Fibroblast of skin of left biceps (primary cell): Measurements from ENCODE around the gene BCL2L1.

Source experiments
- DNase-seq, 2 experiments: peaks; one replicate each; pipeline ENCODE4 v3.0.0-alpha.2; 2013; ENCODE audit warnings: low read depth in 2 of 2

BCL2L1 gene

DNA sequence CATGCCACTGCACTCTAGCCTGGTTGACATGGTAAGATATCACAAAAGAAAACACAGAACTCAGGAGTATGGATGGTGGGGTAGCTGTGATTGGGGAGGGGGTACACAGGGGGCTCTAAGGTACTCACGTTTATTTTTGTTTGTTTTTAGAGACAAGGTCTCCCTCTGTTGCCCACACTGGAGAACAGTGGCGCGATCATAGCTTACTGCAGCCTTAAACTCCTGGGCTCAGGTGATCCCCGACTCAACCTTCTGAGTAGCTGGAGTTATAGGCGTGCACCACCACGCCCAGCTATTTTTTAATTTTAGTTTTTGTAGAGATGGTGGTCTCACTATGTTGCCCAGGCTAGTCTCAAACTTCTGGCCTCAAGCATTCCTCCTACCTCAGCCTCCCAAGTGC lies 29.3 kb downstream of the BCL2L1 start:
- no peak for DNase-seq

DNA sequence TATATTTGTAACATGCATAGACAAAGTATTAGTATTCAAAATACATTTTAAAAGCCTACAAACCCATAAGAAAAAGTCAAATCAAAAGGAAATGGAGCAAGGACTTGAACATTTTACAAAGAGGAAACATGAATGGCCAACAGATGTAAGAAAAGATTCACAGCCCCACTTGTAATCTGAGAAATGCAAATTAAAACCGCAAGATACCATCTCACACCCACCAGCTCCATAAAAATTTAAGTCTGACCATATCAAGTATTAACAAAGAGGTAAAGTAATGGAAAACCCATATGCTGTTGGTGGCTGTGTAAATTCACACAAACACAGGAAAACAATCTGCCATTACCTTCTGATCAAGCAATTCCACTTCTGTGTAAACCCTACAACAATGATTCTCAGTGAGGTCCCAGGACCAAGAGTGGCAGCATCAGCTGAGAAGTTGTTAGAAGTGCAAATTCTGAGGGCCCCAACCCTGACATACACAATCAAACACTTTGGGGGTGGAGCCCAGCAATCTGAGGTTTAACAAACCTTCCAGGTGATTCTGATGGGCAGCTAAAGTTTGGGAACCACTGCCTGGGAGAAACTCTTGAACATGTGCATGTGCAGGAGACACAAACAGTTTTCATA lies 30.9 kb downstream of the BCL2L1 start:
- DNase-seq, result peak; percentile 45 to 48

DNA sequence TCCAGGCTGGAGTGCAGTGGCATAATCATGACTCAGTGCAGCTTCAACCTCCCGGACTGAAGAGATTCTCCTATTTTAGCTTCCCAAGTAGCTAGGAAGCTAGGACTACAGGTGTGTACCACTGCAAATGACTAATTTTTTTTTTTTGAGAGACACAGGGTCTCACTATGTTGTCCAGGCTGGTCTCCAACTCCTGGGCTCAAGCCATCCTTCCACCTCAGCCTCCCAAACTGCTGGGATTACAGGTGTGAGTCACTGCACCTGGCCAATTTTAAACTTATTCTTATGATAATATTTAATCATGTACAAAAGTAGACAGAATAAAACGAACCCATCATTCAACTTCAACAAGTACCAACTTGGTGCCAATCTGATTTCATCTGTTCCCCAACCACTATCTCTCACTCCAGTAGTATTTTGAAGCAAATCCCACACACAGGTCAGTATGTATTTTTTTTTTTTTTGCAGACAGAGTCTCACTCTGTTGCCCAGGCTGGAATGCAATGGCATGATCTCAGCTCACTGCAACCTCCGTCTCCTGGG lies 32.5 kb downstream of the BCL2L1 start:
- DNase-seq, result no peak

DNA sequence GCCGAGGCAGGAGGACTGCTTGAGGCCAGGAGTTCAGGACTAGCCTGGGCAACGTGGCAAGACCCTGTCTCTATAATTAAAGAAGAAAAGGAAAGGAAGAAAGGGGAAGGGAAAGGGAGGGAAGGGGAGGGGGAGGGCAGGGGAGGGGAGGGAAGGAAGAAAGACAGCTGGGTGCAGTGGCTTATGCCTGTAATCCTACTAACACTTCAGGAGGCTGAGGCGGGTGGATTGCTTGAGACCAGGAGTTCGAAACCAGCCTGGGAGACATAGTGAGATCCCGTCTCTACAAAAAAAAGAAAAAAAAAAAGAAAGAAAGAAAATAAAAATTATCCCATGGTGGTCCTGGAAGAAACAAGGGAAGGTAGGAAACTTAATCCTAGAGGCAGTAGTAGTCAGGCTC lies 33.5 kb downstream of the BCL2L1 start:
- no peak for DNase-seq

DNA sequence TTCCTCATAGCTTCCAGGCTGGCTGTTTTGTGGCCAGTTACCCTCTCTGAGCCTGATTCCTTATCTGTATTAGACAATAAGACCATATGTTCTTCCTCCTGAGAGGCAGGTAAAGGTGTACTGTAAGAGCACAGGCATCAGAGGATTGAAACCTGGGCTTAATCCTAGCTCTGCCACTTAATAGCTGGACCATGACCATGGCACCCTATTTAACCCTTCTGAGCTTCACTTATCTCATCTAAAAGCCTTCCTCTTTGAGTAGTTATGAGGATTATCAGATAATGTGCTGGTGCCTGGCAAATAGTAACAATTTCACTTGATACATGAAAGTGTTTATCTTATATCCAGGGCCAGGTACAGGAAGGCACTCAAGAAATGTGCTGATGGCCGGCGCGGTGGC lies 34.9 kb downstream of the BCL2L1 start:
- DNase-seq, result no peak

DNA sequence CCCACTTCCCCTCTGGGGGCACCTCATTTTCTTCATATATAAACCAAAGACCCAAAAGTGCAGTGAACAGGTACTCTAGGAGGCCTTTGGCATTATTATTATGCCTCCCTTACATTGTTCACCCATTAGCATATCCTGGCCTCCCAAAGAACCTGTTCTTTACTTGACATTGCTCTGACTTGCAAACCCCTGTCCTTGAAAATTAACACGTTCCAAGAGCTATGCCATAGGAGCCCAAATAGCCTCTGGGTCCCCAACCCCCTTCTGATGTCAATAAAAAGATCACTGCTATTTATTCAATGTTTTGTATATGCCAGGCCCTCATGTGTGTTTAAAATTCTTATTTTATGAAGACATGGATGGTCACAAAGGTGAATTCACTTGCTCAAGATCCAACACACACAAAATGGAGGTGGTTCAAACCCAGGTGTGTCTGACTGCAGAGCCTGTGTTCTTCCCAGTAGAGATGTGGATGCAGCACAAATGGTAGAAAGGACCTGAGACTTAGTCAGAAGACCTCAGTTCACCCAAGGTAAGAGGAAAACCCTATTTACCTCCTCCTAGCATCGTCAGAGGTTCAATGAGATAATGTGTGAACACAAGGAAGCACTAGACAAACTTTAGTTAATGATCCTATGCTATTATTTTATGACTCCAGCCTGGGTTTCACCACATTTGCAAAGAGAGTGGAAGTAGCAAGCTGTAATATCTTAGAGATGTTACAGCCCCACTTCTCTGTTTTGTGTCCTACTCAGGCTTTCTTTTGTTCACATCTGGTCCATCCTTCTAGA lies 36.6 kb downstream of the BCL2L1 start:
- DNase-seq, result no peak

DNA sequence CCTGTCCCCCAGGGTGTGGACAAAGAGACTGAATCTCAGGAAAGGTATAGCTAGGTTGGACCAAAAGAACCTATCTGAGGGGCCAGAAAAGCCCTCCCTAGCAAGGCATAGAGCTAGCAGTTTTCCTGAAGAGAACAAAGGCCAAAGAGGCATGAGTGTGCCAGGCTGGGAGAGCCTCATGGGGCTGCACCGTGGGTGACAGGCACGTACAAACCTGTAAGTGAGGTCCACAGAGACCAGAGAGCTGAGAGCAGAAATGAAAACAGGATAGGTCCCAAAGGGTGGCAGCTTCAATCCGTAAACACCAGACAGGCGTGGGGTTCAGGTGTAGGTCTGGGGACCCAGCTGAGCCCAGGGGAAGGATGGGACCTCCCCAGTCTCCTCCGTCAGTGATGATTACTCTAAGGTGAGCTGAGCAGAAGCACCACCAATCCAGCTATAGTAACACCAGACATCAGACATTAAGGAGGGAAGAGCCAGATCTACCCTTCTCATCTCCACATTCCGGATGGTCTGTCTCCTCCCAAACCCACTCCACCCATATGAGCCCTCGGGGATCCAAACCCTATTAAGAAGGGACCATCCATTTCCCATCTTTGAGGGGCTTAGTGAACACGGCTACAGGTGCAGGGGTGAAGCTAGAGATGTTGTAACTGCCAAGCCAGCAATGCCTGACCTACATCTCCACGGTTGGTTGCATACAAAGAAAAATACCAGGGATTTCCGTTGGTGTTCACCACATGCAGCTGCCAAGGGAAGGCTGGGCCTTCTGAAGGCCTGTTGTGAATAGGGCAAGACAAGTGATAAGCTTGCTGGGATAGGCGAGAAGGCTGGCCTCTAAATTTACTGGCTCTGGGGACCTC lies 38.3 kb downstream of the BCL2L1 start:
- DNase-seq, result no peak

DNA sequence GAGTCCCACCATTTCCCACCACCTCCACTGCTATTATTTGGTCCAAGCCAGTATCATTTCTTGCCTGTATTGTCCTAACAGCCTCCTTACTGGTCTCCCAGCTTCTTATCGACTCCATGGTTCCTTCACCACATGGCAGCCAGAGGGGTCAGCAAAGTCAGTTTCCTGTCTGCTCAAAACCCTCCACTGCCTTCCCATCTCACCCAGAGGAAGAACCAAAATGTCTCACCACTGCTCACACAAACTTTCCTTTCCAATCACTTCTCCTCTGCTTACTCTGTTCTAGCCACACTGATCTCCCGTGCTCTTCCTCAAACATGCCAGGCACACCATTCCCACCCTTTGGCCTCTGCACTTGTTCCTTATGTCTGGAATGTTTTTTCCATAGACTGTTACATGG lies 39.7 kb downstream of the BCL2L1 start:
- DNase-seq, result no peak

DNA sequence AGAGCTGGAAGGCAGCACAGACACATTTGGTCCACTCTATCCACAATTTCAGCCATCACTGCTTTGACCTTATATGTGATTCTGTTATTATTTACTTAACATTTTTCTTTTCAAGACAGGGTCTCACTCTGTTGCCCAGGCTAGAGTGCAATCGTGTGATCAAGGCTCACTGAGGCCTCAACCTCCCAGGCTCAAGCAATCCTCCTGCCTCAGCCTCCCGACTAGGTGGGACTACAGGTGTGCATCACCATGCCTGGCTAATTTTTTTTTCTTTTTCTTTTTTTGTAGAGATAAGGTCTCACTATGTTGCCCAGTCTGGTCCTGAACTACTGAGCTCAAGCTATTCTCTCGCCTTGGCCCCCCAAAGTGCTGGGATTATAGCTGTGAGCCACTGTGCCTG lies 40.3 kb downstream of the BCL2L1 start:
- DNase-seq, result no peak

DNA sequence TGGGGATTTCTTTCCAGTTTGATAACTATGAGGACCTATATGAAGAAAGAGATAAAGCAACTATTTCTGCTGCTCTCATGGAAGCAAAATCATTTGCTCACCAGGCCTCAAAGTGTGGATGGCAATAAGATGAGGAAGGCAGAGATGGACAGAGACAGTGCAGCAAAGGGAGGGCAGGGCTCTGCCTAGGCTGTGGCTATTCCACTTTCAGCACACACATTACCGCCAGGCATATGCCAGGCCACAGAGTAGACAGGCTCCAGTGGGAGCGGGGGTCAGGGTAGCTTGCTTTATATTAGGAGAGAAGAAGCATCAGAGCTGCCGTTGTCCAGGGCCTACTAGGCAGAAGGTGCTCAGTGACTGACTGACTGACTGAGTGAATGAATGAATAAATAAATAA lies 40.9 kb downstream of the BCL2L1 start:
- no peak for DNase-seq

DNA sequence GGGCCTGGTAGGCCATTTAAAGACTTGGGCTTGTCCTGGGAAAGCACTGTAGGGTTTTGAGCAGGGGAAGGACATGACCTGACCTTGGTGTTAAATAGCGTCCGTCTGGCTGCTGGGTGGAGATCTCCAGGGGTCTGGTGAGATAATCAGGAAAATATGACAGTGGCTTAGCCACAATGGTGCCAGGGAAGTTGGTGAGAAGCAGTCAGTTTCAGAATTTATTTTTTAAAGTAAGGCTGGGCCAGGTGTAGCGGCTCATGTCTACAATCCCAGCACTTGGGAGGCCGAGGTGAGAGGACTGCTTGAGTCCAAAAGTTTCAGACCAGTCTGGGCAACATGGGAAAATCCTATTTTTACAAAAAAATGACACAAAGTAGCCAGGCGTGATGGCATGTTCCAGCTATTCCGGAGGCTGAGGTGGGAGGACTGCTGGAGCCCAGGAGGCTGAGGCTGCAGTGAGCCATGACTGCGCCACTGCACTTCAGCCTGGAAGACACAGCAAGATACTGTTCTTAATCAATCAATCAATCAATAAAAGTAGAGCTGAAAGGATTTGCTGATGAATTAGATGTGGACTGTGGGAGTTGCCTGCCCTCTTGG lies 41.4 kb downstream of the BCL2L1 start:
- no peak for DNase-seq

DNA sequence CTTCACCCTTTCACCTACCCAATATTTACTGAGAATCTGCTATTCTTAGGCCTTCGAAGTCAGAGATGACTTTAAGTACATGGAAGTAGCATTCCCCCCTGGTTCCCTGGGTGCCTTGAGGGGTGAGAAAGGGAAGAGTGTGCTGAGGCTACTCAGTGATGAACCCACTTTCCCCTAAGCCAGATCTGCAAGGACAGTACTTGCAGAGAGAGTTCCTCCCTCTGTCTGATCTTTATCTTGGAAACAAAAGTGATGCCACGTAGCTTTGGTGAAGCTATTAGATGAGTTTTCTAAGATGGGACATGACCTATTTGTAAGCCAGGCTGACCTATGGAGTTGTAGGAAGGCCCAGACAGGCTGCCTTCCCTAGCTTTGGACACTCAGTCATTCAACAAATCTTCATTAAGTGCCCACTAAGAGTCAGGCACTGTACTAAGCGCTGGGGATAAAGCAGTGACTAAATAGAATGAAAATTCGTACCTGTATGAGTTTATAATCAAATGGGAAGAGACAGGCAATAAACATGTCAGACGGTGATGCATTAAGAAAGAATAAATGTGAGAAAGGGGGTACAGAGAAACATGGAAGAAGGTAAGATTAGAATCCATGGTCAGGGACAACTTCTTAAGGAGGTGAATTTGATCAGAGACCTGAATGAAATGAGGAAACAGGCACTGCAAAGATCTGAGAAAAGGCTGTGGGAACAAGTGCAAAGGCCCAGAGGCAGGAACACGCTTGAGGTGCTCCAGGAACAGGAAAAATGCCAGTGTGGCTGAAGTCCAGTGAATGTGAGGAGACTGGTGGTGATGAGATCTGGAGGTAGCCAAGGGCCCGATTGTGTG lies 42.2 kb downstream of the BCL2L1 start:
- no peak for DNase-seq

DNA sequence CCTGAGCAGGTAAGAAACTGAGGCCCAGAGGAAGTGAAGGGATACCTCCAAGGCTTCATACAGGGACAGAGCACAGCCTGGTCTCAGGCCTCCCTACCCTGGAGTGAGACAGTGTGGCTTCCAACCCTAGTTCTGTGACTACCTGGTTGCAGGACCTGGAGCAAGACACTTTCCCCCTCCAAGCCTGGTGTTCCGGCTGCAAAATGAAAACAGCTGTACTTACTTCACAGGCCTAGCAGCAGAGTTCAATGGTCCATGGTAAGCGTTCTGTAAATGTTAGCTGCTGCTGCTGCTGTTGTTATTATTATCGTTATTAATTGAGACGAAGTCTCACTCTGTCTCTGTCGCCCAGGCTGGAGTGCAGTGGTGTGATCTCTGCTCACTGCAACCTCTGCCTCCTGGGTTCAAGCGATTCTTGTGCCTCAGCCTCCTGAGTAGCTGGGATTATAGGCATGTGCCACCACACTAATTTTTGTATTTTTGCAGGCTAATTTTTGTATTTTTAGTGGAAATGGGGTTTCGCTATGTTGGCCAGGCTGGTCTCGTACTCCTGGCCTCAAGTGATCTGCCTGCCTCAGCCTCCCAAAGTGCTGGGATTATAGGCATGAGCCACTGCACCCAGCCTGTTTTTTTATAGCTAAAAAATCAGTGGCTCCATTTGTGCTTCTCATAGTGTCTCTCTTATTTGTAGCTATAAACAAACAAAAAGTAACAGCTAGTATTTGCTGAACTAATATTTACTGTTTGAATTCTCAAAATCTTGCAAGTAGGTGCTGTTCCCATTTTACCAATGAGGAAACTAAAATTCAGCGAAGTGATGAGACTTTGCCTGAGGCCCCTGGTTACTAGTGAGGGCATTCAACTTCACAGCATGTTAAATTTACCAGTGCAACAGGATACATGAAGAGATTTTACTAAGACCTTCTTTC lies 43.0 kb downstream of the BCL2L1 start:
- no peak for DNase-seq

DNA sequence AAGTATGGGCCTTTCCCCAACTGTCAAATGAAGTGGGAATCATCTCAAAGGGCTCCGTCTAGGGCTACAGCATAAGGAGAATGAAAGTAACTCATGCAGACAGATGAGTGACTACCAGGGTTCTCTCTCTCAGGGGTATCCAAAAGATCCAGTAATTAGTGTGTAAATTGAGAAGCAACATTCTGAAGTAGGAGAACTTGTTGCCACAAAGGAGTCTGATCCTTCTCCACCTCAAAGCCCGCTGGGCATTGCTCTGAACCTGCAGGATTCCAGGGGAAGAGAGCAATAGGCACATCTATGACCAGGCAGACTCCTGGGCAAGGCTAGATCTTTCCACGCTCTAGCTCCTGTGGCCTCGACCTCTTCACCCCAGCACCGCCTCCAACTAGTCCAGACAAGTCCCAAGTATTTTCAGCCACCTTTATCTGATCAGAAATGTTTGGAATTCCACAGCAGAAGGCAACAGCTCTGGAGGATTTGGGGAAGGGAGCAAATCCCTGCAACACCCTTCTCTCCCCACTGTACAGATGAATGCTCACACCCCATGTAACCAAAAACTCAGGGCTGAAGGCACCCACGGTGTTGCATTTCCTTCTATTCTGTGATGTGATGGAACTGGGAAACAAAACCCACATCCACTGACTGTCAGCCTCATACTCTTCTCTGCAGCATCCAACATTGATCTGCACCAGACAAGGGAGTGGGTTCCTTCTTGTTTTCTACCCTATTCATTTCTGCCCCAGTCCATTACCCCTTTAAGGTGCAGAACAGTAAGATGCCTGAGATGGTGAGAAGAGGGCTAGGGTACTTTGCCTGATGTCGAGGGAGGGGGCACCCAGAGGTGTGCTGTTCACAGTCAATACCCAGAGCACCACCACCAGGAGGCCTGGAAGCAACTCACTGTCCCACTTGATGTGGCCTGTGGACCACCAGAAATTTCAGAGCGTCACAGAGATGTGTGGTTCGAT lies 44.0 kb downstream of the BCL2L1 start:
- no peak for DNase-seq

DNA sequence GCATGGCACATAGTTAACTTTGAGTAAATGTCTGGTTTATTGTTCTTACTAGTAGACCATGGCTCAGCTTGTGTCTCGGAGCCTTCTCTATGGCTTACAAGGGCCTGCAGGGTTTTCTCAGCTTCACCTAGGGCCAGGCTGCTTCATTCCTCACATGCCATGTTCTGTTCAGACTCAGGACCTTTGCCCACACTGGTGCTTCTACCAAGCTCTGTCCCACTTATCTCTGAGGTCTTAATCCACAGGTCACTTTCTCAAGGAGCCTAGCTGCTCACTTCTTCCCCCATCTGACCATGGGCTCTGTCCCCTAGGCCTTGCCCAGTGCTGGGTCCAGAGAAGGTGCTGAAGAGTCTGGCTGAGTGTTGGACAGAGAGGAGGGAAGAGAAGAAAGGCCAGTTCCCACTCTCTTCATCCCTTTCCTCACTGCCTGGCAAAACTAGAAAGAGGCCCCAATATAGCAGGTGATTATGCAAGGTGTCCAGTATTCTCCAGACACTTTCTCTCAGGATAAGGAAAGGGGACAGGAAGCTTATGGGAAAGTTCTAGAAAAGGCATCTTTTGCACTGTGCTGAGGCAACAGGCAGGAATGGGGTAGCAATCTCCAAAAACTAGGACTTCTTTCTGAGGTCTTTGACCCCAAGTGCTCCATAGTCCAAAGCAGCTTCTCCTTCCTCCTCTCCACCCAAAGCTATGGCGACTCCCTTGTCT lies 45.0 kb downstream of the BCL2L1 start:
- DNase-seq, result no peak

DNA sequence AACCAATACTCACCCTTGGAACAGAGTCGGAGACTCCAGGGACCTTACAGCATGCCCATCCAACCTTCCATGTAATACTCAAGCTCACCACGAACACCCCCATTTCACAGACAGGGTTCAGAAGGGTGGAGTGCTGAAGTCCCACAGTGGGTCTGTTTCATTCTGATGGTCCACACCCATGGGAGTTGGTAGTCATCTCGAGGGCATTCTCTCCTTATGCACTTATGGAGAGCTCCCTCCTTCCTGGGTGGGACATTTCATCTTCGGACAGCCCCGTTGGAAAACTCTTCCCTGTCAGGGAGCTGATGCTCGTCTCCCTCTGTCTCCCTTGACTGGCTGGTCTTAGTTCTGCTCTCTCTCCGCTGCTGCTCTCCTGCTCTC lies 46.1 kb downstream of the BCL2L1 start:
- DNase-seq, result no peak

DNA sequence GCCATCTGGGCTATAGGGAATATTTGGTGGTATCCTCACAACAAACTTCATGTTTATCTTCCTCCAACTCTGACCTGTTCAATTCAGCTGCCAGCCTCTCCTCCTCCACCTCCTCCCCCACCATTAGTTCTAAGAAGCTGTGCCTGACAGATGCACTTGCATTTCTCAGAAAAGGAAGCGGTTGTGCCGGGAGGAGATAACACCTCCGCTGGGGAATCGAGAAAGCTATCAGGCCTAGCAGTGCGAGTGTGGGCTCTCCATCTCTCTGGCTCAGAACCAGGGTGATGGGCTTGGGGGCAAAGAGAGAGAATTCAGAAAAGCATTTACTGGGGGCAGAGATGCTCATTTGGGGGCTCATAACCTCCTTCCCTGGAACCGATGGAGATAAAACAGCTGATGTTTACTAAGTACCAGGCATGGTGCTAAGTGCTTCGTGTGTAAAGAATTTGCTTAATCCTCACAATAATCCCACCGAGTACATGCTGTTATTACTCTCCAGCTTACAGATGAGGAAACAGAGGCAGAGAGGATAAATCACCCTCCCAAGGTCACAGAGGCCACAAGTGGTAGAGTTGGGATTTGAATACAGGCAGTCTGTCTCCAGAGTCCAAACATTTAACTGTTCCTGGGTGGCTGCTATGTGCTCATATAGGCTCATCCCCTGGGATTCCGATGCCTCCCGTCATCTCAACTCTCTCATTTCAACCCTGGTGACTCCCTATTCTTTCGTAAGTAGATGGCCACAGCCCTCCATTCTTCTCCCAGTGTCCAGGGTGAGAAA lies 46.6 kb downstream of the BCL2L1 start:
- no peak for DNase-seq
